ENCODE measurements around the gene ARHGAP6.
"Not testable (repeated sequence)": the region's sequence is repeated elsewhere in the genome, so short reads cannot be mapped to it uniquely, and the experiment has no call there.

The ARHGAP6 gene

GRCh38 chrX:11640089-11640488 is 25.6 kb downstream of the ARHGAP6 start:
- peaks cover 10% of the 10 kb centered on the region for H3K9me3 Mint-ChIP-seq
- no peak for DNase-seq
- H3K4me1 Mint-ChIP-seq = no peaks in the 10 kb centered on the region
- no peaks in the 10 kb centered on the region for H3K36me3 Mint-ChIP-seq (ENCODE audit: low read depth)
- no peak overlapping the region for H3K4me3 Mint-ChIP-seq
- peaks cover 3% of the 10 kb centered on the region for H3K27me3 Mint-ChIP-seq (ENCODE audit: low read depth, poor library complexity)
- H3K27ac Mint-ChIP-seq = no peak overlapping the region
- no peak for TF ChIP-seq CTCF (IDR thresholded peaks at IDR 0.05)

GRCh38 chrX:11632732-11633131 is 33.0 kb downstream of the ARHGAP6 start:
- Mint-ChIP-seq H3K27me3 (ENCODE audit: low read depth, poor library complexity) (no peaks in the 10 kb centered on the region), H3K36me3 (ENCODE audit: low read depth) (no peaks in the 10 kb centered on the region)

GRCh38 chrX:11629593-11630211 is 36.0 kb downstream of the ARHGAP6 start:
- H3K4me3 Mint-ChIP-seq = no peak overlapping the region
- H3K36me3 Mint-ChIP-seq (ENCODE audit: low read depth) = peaks cover 4% of the 10 kb centered on the region
- H3K4me1 Mint-ChIP-seq = peaks cover 5% of the 10 kb centered on the region
- peaks cover 4% of the 10 kb centered on the region for H3K27me3 Mint-ChIP-seq (ENCODE audit: low read depth, poor library complexity)
- no peak for TF ChIP-seq CTCF (IDR thresholded peaks at IDR 0.05)
- DNase-seq = no peak
- no peak overlapping the region for H3K27ac Mint-ChIP-seq
- peaks cover 43% of the 10 kb centered on the region for H3K9me3 Mint-ChIP-seq

More at GRCh38 chrX:11632732-11633131, 33.0 kb downstream of the ARHGAP6 start:
- Mint-ChIP-seq H3K27ac (no peak overlapping the region), H3K4me3 (no peak overlapping the region), H3K9me3 (peaks cover 22% of the 10 kb centered on the region), H3K4me1 (peaks cover 5% of the 10 kb centered on the region)
- no peak for TF ChIP-seq CTCF (IDR thresholded peaks at IDR 0.05)
- no peak for DNase-seq

GRCh38 chrX:11628399-11628798 is 37.3 kb downstream of the ARHGAP6 start:
- Mint-ChIP-seq H3K4me1 (peaks cover 5% of the 10 kb centered on the region), H3K4me3 (no peak overlapping the region), H3K27me3 (ENCODE audit: low read depth, poor library complexity) (peaks cover 4% of the 10 kb centered on the region), H3K27ac (no peak overlapping the region), H3K9me3 (peaks cover 53% of the 10 kb centered on the region), H3K36me3 (ENCODE audit: low read depth) (peaks cover 11% of the 10 kb centered on the region)
- no peak for TF ChIP-seq CTCF (IDR thresholded peaks at IDR 0.05)
- DNase-seq = no peak

- no peak for TF ChIP-seq CTCF (IDR thresholded peaks at IDR 0.05)
- Mint-ChIP-seq H3K27ac (no peak overlapping the region), H3K4me3 (no peak overlapping the region)
Measured at GRCh38 chrX:11626351-11626750, 39.4 kb downstream of the ARHGAP6 start.

GRCh38 chrX:11619441-11619840 is 46.3 kb downstream of the ARHGAP6 start:
- TF ChIP-seq CTCF (IDR thresholded peaks at IDR 0.05) = no peak
- DNase-seq = no peak
- no peaks in the 10 kb centered on the region for H3K27me3 Mint-ChIP-seq (ENCODE audit: low read depth, poor library complexity)
- peaks cover 8% of the 10 kb centered on the region for H3K36me3 Mint-ChIP-seq (ENCODE audit: low read depth)
- H3K4me1 Mint-ChIP-seq = no peaks in the 10 kb centered on the region
- H3K4me3 Mint-ChIP-seq = no peak overlapping the region
- no peak overlapping the region for H3K27ac Mint-ChIP-seq
- peaks cover 56% of the 10 kb centered on the region for H3K9me3 Mint-ChIP-seq

More at GRCh38 chrX:11626351-11626750, 39.4 kb downstream of the ARHGAP6 start:
- Mint-ChIP-seq H3K4me1 (peaks cover 5% of the 10 kb centered on the region), H3K9me3 (peaks cover 64% of the 10 kb centered on the region), H3K27me3 (ENCODE audit: low read depth, poor library complexity) (peaks cover 4% of the 10 kb centered on the region), H3K36me3 (ENCODE audit: low read depth) (peaks cover 11% of the 10 kb centered on the region)
- no peak for DNase-seq

- peaks cover 43% of the 10 kb centered on the region for H3K9me3 Mint-ChIP-seq
- not testable (repeated sequence) for H3K27me3 Mint-ChIP-seq (ENCODE audit: low read depth, poor library complexity); H3K27ac Mint-ChIP-seq; H3K4me3 Mint-ChIP-seq; H3K4me1 Mint-ChIP-seq; H3K36me3 Mint-ChIP-seq (ENCODE audit: low read depth); DNase-seq
Measured at GRCh38 chrX:11614253-11614652, 51.5 kb downstream of the ARHGAP6 start.
